DOHH2 (cell line): ENCODE data around the gene RRM2.

Experiments
- H3F3A ChIP-seq: fragments of 200-600 bp; sonication (generic), shearing (Covaris generic); 2 replicates; pipeline ENCODE4 v1.6.0; 2016; ENCODE audit warnings: antibody characterized with exemption, mild to moderate bottlenecking; ENCODE audit not compliant: control insufficient read depth, insufficient read depth
- H3K27ac ChIP-seq: fragments of 200-600 bp; sonication (generic); 2 replicates; pipeline ENCODE4 v1.5.1; 2014; ENCODE audit warnings: low read depth, mild to moderate bottlenecking, low read length, moderate library complexity
- H3K27me3 ChIP-seq: fragments of 200-600 bp; sonication (generic); 2 replicates; pipeline ENCODE4 v1.6.1; 2014; ENCODE audit warnings: mild to moderate bottlenecking, low read length, mixed read lengths; ENCODE audit not compliant: control insufficient read depth
- H3K36me3 ChIP-seq: fragments of 200-600 bp; sonication (generic); 2 replicates; pipeline ENCODE4 v1.6.1; 2014; ENCODE audit warnings: mild to moderate bottlenecking, low read length, moderate library complexity, mixed read lengths; ENCODE audit not compliant: control insufficient read depth
- H3K4me1 ChIP-seq: fragments of 200-600 bp; sonication (generic); 2 replicates; pipeline ENCODE4 v1.6.1; 2014; ENCODE audit warnings: mild to moderate bottlenecking, low read length, mixed read lengths; ENCODE audit not compliant: control insufficient read depth
- H3K4me2 ChIP-seq: fragments of 200-600 bp; sonication (generic); 2 replicates; pipeline ENCODE4 v1.6.0; 2014; ENCODE audit warnings: mild to moderate bottlenecking, low read length, moderate library complexity
- H3K4me3 ChIP-seq: fragments of 200-600 bp; sonication (generic); 2 replicates; pipeline ENCODE4 v1.5.1; 2014; ENCODE audit warnings: mild to moderate bottlenecking, low read length, mixed read lengths
- H3K79me2 ChIP-seq: fragments of 200-600 bp; sonication (generic); 2 replicates; pipeline ENCODE4 v1.6.1; 2014; ENCODE audit warnings: mild to moderate bottlenecking, low read length, mixed read lengths; ENCODE audit not compliant: control insufficient read depth
- H3K9me2 ChIP-seq: fragments of 200-600 bp; sonication (generic); replicated peaks from 2 replicates; pipeline ENCODE4 v1.6.1; 2014; ENCODE audit warnings: mild to moderate bottlenecking, low read length, mixed read lengths; ENCODE audit not compliant: control insufficient read depth
- H3K9me3 ChIP-seq: fragments of 200-600 bp; sonication (generic); 2 replicates; pipeline ENCODE4 v1.6.1; 2014; ENCODE audit warnings: antibody characterized with exemption, low read length, mixed read lengths; ENCODE audit not compliant: control insufficient read depth, insufficient read depth
- H4K20me1 ChIP-seq: fragments of 200-600 bp; sonication (generic); 2 replicates; pipeline ENCODE4 v1.6.0; 2014; ENCODE audit warnings: low read depth, mild to moderate bottlenecking, antibody characterized with exemption, low read length, moderate library complexity; ENCODE audit not compliant: control insufficient read depth, insufficient read depth
- EZH2phosphoT487 ChIP-seq: fragments of 200-600 bp; sonication (generic); IDR thresholded peaks from 2 replicates; pipeline ENCODE4 v1.6.1; 2017; ENCODE audit warnings: borderline replicate concordance, mild to moderate bottlenecking, antibody characterized with exemption, low read length, moderate library complexity, mixed read lengths
- TF ChIP-seq, protein P1 (sequence below): fragments of 200-600 bp; sonication (generic); IDR thresholded peaks from one replicate; pipeline ENCODE4 v1.5.1; 2014; ENCODE audit warnings: antibody characterized with exemption, mild to moderate bottlenecking, low read depth, low read length; ENCODE audit not compliant: poor library complexity, severe bottlenecking

RRM2 gene

DNA sequence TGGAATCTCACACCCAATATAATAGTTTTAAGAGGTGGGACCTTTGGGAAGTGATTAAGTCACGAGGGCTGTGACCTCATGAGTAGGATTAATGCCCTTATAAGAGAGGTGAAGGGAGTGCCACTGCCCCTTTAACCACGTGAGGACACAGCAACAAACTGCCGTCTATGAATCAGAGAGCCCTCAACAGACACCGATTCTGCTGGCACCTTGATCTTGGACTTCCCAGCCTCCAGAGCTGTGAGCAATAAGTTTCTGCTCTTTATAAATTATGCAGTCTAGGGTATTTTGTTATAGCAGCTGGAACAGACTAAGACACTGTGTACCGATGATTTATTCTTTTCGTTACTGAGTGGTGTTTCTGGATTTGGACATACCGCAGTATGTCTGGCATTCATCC is 56.2 kb downstream of the RRM2 start:
- Histone ChIP-seq H3K4me3 (no peak overlapping the region), H3K27me3 (no peaks in the 10 kb centered on the region), H3K4me1 (no peaks in the 10 kb centered on the region), H3K36me3 (no peaks in the 10 kb centered on the region), H3K9me3 (no peaks in the 10 kb centered on the region), H3K4me2 (no peak overlapping the region), H3K79me2 (no peaks in the 10 kb centered on the region), H3K9me2 (no peaks in the 10 kb centered on the region), H3F3A (no peaks in the 10 kb centered on the region), H3K27ac (no peak overlapping the region), H4K20me1 (no peaks in the 10 kb centered on the region)
- TF ChIP-seq EZH2phosphoT487: no peak
- TF ChIP-seq, protein P1, sequence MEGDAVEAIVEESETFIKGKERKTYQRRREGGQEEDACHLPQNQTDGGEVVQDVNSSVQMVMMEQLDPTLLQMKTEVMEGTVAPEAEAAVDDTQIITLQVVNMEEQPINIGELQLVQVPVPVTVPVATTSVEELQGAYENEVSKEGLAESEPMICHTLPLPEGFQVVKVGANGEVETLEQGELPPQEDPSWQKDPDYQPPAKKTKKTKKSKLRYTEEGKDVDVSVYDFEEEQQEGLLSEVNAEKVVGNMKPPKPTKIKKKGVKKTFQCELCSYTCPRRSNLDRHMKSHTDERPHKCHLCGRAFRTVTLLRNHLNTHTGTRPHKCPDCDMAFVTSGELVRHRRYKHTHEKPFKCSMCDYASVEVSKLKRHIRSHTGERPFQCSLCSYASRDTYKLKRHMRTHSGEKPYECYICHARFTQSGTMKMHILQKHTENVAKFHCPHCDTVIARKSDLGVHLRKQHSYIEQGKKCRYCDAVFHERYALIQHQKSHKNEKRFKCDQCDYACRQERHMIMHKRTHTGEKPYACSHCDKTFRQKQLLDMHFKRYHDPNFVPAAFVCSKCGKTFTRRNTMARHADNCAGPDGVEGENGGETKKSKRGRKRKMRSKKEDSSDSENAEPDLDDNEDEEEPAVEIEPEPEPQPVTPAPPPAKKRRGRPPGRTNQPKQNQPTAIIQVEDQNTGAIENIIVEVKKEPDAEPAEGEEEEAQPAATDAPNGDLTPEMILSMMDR: no peak

- Histone ChIP-seq H3K36me3 (no peaks in the 10 kb centered on the region), H3K27ac (no peak overlapping the region), H3K79me2 (no peaks in the 10 kb centered on the region), H3K4me3 (no peak overlapping the region), H3K4me1 (no peaks in the 10 kb centered on the region), H3K27me3 (no peaks in the 10 kb centered on the region), H3K4me2 (no peak overlapping the region), H4K20me1 (no peaks in the 10 kb centered on the region), H3K9me3 (no peaks in the 10 kb centered on the region), H3F3A (no peaks in the 10 kb centered on the region), H3K9me2 (no peaks in the 10 kb centered on the region)
- TF ChIP-seq, protein P1: no peak
- no peak for TF ChIP-seq EZH2phosphoT487
Measured at GRCh38 chr2:10179422-10179821, 56.9 kb downstream of the RRM2 start.

GRCh38 chr2:10180229-10180628 is 57.7 kb downstream of the RRM2 start:
- no peak overlapping the region for H3K4me2 ChIP-seq
- H3F3A ChIP-seq: no peaks in the 10 kb centered on the region
- no peak overlapping the region for H3K27ac ChIP-seq
- H3K27me3 ChIP-seq: no peaks in the 10 kb centered on the region
- TF ChIP-seq, protein P1: no peak
- TF ChIP-seq EZH2phosphoT487: no peak
- no peak overlapping the region for H3K4me3 ChIP-seq
- no peaks in the 10 kb centered on the region for H3K36me3 ChIP-seq
- no peaks in the 10 kb centered on the region for H3K79me2 ChIP-seq
- no peaks in the 10 kb centered on the region for H3K9me3 ChIP-seq
- no peaks in the 10 kb centered on the region for H3K9me2 ChIP-seq
- no peaks in the 10 kb centered on the region for H4K20me1 ChIP-seq
- H3K4me1 ChIP-seq: no peaks in the 10 kb centered on the region
